K562 (cell line): ENCODE results near the gene SLC34A1. TPM values are rescaled to one million over a fixed set of nuclear protein-coding genes. Genes with fewer than 3 reads are reported as not detected.

Experiments
- CXXC5 ChIP-seq: fragments of 250-450 bp; sonication (Bioruptor Pico); IDR thresholded peaks from 2 replicates; pipeline ENCODE4 v1.8.0; 2022; ENCODE audit warnings: inconsistent platforms, mild to moderate bottlenecking, moderate library complexity
- E2F3 ChIP-seq: fragments of 250-450 bp; sonication (Bioruptor Pico); IDR thresholded peaks from 2 replicates; pipeline ENCODE4 v1.4.0; 2020; ENCODE audit warnings: mild to moderate bottlenecking
- FIP1L1 ChIP-seq: fragments of 200-400 bp; formaldehyde crosslinking; IDR thresholded peaks from 2 replicates; pipeline ENCODE4 v1.6.1; 2018; ENCODE audit warnings: mild to moderate bottlenecking, low read depth, low read length; ENCODE audit not compliant: poor library complexity, severe bottlenecking
- LEF1 ChIP-seq: fragments of 450-650 bp; IDR thresholded peaks from 2 replicates; pipeline ENCODE4 v1.6.1; 2016; ENCODE audit warnings: mild to moderate bottlenecking
- POLR2AphosphoS5 ChIP-seq: IDR thresholded peaks from 2 replicates; pipeline ENCODE4 v1.6.1; 2011; ENCODE audit warnings: mild to moderate bottlenecking, low read depth, low read length, moderate library complexity; ENCODE audit not compliant: control insufficient read depth, insufficient read depth
- RBFOX2 ChIP-seq: fragments of 200-400 bp; formaldehyde crosslinking; IDR thresholded peaks from 2 replicates; pipeline ENCODE4 v1.6.1; 2017; ENCODE audit warnings: low read depth, mild to moderate bottlenecking, low read length, moderate library complexity
- RBM22 ChIP-seq: fragments of 200-400 bp; formaldehyde crosslinking; IDR thresholded peaks from 2 replicates; pipeline ENCODE4 v1.6.1; 2018; ENCODE audit warnings: low read length, low read depth; ENCODE audit not compliant: poor library complexity, severe bottlenecking
- ZBTB1 ChIP-seq: sonication (generic); formaldehyde crosslinking; IDR thresholded peaks from 2 replicates; pipeline ENCODE4 v1.8.1; 2023; ENCODE audit warnings: missing genetic modification reagents, low read depth, mild to moderate bottlenecking, borderline replicate concordance
- ZNF274 ChIP-seq: IDR thresholded peaks from 2 replicates; pipeline ENCODE4 v1.6.1; 2011; ENCODE audit warnings: low read depth, mild to moderate bottlenecking, low read length, moderate library complexity, borderline replicate concordance
- ZNF395 ChIP-seq: fragments of 200-800 bp; sonication (Bioruptor generic); IDR thresholded peaks from 2 replicates; pipeline ENCODE4 v1.6.1; 2017; ENCODE audit warnings: missing genetic modification characterization, missing compliant biosample characterization
- ZSCAN29 ChIP-seq: fragments of 450-650 bp; IDR thresholded peaks from 2 replicates; pipeline ENCODE4 v1.6.1; 2017
- ZZZ3 ChIP-seq: fragments of 450-650 bp; IDR thresholded peaks from 2 replicates; pipeline ENCODE4 v1.6.1; 2016; ENCODE audit warnings: antibody characterized with exemption, mild to moderate bottlenecking, moderate library complexity
- polyA plus RNA-seq, 8 experiments: library from polyadenylated mRNA; depleted of rRNA in 4 of 8; stranded (reverse) in 5 of 8; unstranded in 3 of 8; fragments of >200 nt; fragmentation: Nextera tagmentation in 2 of 8; fragmentation: Illumina TruSeq in 1 of 8; extraction: Ambion mirVana in 2 of 8; extraction: Trizol in 1 of 8; gene quantifications; 2 replicates each; pipeline versions ENCODE4 v1.2.1 to v1.2.3, GENCODE V29; 2011 to 2014; ENCODE audit warnings: inconsistent platforms in 1 of 8, missing spikeins in 1 of 8
- total RNA-seq, 7 experiments: library from RNA; depleted of rRNA in 6 of 7; stranded (reverse); fragments of >200 nt in 6 of 7; fragmentation: Illumina TruSeq in 2 of 7; extraction: Trizol in 2 of 7; gene quantifications; 2 replicates each; pipeline versions ENCODE4 v1.2.1 to v1.2.3, GENCODE V29; 2011 to 2021; ENCODE audit warnings: low replicate concordance in 1 of 7
- TF ChIP-seq, protein P1 (sequence below), 2 experiments: fragments of 450-650 bp in 1 of 2; sonication (generic) in 1 of 2; formaldehyde crosslinking in 1 of 2; IDR thresholded peaks; 2 replicates each; pipeline versions ENCODE4 v1.7.1 to v1.9.0; 2016 to 2022; ENCODE audit warnings: inconsistent platforms in 1 of 2, mild to moderate bottlenecking in 1 of 2, missing genetic modification reagents in 1 of 2
- TF ChIP-seq, protein P2 (sequence below): sonication (generic); formaldehyde crosslinking; IDR thresholded peaks from 2 replicates; pipeline ENCODE4 v1.8.0; 2022; ENCODE audit warnings: missing genetic modification reagents, mild to moderate bottlenecking, moderate library complexity, borderline replicate concordance
- TF ChIP-seq, protein P3 (sequence below), 2 experiments: fragments of 450-650 bp in 1 of 2; sonication (generic) in 1 of 2; formaldehyde crosslinking; conservative IDR thresholded peaks; 2 replicates each; pipeline versions ENCODE4 v1.4.0 to v1.8.1; 2020 to 2022; ENCODE audit warnings: mild to moderate bottlenecking in 1 of 2, missing genetic modification reagents in 1 of 2

SLC34A1 gene
- total and polyA plus RNA-seq, 9 of the 15 experiments (the other 6 are each of a cell fraction or from before 2014, with no cell fraction given), result not detected

- TF ChIP-seq, protein P1, sequence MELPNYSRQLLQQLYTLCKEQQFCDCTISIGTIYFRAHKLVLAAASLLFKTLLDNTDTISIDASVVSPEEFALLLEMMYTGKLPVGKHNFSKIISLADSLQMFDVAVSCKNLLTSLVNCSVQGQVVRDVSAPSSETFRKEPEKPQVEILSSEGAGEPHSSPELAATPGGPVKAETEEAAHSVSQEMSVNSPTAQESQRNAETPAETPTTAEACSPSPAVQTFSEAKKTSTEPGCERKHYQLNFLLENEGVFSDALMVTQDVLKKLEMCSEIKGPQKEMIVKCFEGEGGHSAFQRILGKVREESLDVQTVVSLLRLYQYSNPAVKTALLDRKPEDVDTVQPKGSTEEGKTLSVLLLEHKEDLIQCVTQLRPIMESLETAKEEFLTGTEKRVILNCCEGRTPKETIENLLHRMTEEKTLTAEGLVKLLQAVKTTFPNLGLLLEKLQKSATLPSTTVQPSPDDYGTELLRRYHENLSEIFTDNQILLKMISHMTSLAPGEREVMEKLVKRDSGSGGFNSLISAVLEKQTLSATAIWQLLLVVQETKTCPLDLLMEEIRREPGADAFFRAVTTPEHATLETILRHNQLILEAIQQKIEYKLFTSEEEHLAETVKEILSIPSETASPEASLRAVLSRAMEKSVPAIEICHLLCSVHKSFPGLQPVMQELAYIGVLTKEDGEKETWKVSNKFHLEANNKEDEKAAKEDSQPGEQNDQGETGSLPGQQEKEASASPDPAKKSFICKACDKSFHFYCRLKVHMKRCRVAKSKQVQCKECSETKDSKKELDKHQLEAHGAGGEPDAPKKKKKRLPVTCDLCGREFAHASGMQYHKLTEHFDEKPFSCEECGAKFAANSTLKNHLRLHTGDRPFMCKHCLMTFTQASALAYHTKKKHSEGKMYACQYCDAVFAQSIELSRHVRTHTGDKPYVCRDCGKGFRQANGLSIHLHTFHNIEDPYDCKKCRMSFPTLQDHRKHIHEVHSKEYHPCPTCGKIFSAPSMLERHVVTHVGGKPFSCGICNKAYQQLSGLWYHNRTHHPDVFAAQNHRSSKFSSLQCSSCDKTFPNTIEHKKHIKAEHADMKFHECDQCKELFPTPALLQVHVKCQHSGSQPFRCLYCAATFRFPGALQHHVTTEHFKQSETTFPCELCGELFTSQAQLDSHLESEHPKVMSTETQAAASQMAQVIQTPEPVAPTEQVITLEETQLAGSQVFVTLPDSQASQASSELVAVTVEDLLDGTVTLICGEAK (IDR thresholded peaks at IDR 0.05), result peak; percentile 28; the same call in 1 of the 2 replicates
- TF ChIP-seq, protein P1 (CRISPR knock-in tag; IDR thresholded peaks at IDR 0.05), result 0 out of 2 replicates have a peak, but pooled peaks have one; percentile 24
- TF ChIP-seq E2F3 (CRISPR knock-in tag), result peak; percentile 84
- TF ChIP-seq RBM22, result peak; percentile 36
- TF ChIP-seq ZBTB1 (CRISPR knock-in tag), result peak; percentile 62; the same call in 1 of the 2 replicates
- TF ChIP-seq RBFOX2, result peak; percentile 72
- TF ChIP-seq ZNF274, result no peak
- TF ChIP-seq CXXC5 (CRISPR knock-in tag), result peak; percentile 94
- TF ChIP-seq ZZZ3, result no peak
- TF ChIP-seq, protein P2, sequence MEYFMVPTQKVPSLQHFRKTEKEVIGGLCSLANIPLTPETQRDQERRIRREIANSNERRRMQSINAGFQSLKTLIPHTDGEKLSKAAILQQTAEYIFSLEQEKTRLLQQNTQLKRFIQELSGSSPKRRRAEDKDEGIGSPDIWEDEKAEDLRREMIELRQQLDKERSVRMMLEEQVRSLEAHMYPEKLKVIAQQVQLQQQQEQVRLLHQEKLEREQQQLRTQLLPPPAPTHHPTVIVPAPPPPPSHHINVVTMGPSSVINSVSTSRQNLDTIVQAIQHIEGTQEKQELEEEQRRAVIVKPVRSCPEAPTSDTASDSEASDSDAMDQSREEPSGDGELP (CRISPR knock-in tag), result peak; percentile 88
- peak; percentile 16 for TF ChIP-seq FIP1L1
- TF ChIP-seq LEF1, result no peak
- no peak for TF ChIP-seq POLR2AphosphoS5
- TF ChIP-seq ZSCAN29, result no peak
- TF ChIP-seq, protein P3, sequence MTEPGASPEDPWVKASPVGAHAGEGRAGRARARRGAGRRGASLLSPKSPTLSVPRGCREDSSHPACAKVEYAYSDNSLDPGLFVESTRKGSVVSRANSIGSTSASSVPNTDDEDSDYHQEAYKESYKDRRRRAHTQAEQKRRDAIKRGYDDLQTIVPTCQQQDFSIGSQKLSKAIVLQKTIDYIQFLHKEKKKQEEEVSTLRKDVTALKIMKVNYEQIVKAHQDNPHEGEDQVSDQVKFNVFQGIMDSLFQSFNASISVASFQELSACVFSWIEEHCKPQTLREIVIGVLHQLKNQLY (CRISPR knock-in tag; conservative IDR thresholded peaks at IDR 0.05), result peak in 1 of 2 experiments; percentile 97; a peak in 2 of 4 replicates
- no peak; the same call in 1 of the 2 replicates for TF ChIP-seq ZNF395 (CRISPR knock-in tag)
These were observed 16.8 kb upstream of the SLC34A1 start (continued) for GRCh38 chr5:177367323-177367848.
